Measurements from ENCODE around the gene PLCH2. TPM values are rescaled to one million over a fixed set of nuclear protein-coding genes. Genes with fewer than 3 reads are reported as not detected.

PLCH2 gene
- total RNA-seq, 2 experiments from 2014 or later = 1.4 to 2.2 TPM

DNA sequence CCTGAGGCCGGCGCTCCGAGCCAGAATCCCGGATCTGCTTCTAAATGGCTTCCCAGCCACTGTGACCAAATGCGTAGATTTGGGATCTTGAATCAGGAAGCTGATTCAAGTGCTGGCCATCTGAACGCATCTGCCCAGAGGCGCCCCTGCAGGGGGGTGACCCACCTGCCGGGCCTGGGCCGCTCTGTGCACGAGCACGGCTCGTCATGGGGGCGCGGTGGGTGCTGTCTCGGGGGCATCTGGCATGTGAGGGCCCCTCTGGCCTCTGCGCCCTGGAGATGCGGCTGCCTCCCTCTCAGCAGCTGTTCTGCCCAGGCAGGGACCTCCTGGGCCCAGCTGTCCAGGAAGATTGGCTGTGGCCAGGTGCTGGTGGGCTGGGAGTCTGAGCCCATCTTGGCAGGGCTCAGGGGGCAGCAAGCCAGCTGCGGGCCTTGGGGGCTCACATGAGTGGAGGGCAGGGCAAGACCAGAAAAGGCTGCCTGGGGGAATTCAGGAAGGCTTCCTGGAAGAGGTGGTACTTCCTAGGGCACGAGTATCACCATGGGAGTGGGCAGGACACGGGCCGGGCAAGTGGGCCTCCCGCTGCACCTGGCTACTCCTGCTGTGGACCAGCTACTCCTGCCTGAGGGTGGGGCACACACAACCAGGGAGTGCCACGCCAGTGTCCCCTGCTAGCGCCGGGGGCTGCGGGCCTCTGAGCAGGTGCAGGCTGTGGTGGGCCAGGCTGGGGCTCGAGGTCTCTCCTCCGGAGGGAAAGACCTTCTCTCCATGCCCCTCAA lies 25.1 kb downstream of the PLCH2 start:
- Histone ChIP-seq H3K36me3 (ENCODE audit: insufficient read depth, low read length) (no peaks in the 10 kb centered on the region), H3K9me3 (ENCODE audit: low read length) (no peaks in the 10 kb centered on the region), H3K27ac (ENCODE audit: low read depth, low read length, poor library complexity, severe bottlenecking) (no peak overlapping the region), H3K4me2 (ENCODE audit: low read length) (no peak overlapping the region), H4K20me1 (ENCODE audit: insufficient read depth, low read length) (no peaks in the 10 kb centered on the region), H3K4me3 (ENCODE audit: low read depth, low read length, poor library complexity, severe bottlenecking) (no peak overlapping the region), H2AFZ (ENCODE audit: low read length) (no peak overlapping the region), H3K9me2 (ENCODE audit: insufficient read depth, low read length) (no peaks in the 10 kb centered on the region), H3K79me2 (ENCODE audit: insufficient read depth, low read depth, low read length) (no peaks in the 10 kb centered on the region), H3K4me1 (ENCODE audit: insufficient read depth, low read length, poor library complexity, severe bottlenecking) (peaks cover 43% of the 10 kb centered on the region)
- POLR2A ChIA-PET = no interaction called here
- no peak for DNase-seq (ENCODE audit: low spot score)
- CTCF ChIA-PET (ENCODE audit: unreplicated experiment) = no interaction called here
- no peak for TF ChIP-seq EZH2phosphoT487 (IDR thresholded peaks at IDR 0.05; ENCODE audit: borderline replicate concordance, low read depth, low read length)
- TF ChIP-seq, protein P1, sequence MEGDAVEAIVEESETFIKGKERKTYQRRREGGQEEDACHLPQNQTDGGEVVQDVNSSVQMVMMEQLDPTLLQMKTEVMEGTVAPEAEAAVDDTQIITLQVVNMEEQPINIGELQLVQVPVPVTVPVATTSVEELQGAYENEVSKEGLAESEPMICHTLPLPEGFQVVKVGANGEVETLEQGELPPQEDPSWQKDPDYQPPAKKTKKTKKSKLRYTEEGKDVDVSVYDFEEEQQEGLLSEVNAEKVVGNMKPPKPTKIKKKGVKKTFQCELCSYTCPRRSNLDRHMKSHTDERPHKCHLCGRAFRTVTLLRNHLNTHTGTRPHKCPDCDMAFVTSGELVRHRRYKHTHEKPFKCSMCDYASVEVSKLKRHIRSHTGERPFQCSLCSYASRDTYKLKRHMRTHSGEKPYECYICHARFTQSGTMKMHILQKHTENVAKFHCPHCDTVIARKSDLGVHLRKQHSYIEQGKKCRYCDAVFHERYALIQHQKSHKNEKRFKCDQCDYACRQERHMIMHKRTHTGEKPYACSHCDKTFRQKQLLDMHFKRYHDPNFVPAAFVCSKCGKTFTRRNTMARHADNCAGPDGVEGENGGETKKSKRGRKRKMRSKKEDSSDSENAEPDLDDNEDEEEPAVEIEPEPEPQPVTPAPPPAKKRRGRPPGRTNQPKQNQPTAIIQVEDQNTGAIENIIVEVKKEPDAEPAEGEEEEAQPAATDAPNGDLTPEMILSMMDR (conservative IDR thresholded peaks at IDR 0.05; ENCODE audit: low read length) = no peak
- no TSS peak for BruUV-seq (replicated peaks)
- intact Hi-C loops (cut with micrococcal nuclease; ENCODE audit: unreplicated experiment) = loop anchor here (2.0 kb wide), 1 partner anchor 26 kb away; the partner anchor contains the start of gene PANK4

DNA sequence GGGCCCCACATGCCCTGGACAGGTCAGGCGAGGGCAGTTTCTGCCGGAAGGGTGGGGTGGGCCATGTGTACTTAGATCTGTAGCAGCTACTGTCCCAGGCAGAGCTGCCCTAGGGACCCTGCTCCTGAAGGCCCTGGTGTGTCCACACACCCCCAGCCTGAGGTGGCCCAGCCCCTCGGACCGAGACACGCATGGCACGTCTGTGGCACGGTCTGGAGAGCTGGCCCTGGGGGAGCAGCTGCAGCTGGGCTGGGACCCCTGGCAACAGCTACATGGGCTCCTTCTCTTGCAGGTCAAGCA lies 25.7 kb downstream of the PLCH2 start:
- TF ChIP-seq, protein P1 (conservative IDR thresholded peaks at IDR 0.05; ENCODE audit: low read length) = no peak
- no peak for TF ChIP-seq EZH2phosphoT487 (IDR thresholded peaks at IDR 0.05; ENCODE audit: borderline replicate concordance, low read depth, low read length)
- Histone ChIP-seq H2AFZ (ENCODE audit: low read length) (no peak overlapping the region), H3K9me2 (ENCODE audit: insufficient read depth, low read length) (no peaks in the 10 kb centered on the region), H3K36me3 (ENCODE audit: insufficient read depth, low read length) (no peaks in the 10 kb centered on the region), H4K20me1 (ENCODE audit: insufficient read depth, low read length) (no peaks in the 10 kb centered on the region), H3K27ac (ENCODE audit: low read depth, low read length, poor library complexity, severe bottlenecking) (no peak overlapping the region), H3K79me2 (ENCODE audit: insufficient read depth, low read depth, low read length) (no peaks in the 10 kb centered on the region), H3K4me1 (ENCODE audit: insufficient read depth, low read length, poor library complexity, severe bottlenecking) (peaks cover 38% of the 10 kb centered on the region), H3K4me2 (ENCODE audit: low read length) (no peak overlapping the region), H3K4me3 (ENCODE audit: low read depth, low read length, poor library complexity, severe bottlenecking) (no peak overlapping the region), H3K9me3 (ENCODE audit: low read length) (no peaks in the 10 kb centered on the region)
- BruUV-seq (replicated peaks) = no TSS peak
- no peak for DNase-seq (ENCODE audit: low spot score)
- intact Hi-C loops (cut with micrococcal nuclease; ENCODE audit: unreplicated experiment) = loop anchor here (2.0 kb wide), 1 partner anchor 25 kb away; the partner anchor contains the start of gene PANK4
- ChIA-PET CTCF (ENCODE audit: unreplicated experiment) (no interaction called here), POLR2A (no interaction called here)

DNA sequence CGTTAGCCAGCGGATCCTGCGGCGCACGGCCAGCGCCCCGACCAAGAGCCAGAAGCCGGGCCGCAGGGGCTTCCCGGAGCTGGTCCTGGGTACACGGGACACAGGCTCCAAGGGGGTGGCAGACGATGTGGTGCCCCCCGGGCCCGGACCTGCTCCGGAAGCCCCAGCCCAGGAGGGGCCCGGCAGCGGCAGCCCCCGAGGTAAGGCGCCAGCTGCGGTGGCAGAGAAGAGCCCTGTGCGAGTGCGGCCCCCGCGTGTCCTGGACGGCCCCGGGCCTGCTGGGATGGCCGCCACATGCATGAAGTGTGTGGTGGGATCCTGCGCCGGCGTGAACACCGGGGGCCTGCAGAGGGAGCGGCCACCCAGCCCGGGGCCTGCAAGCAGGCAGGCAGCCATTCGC lies 26.1 kb downstream of the PLCH2 start:
- CTCF ChIA-PET (ENCODE audit: unreplicated experiment) = no interaction called here
- intact Hi-C loops (cut with micrococcal nuclease; ENCODE audit: unreplicated experiment) = no loop called here
- H3K79me2 ChIP-seq (ENCODE audit: insufficient read depth, low read depth, low read length) = no peaks in the 10 kb centered on the region
- H3K36me3 ChIP-seq (ENCODE audit: insufficient read depth, low read length) = peaks cover 3% of the 10 kb centered on the region; the same call in 1 of the 2 replicates
- DNase-seq (ENCODE audit: low spot score) = no peak
- H3K9me2 ChIP-seq (ENCODE audit: insufficient read depth, low read length) = no peaks in the 10 kb centered on the region
- BruUV-seq (replicated peaks) = no TSS peak
- H2AFZ ChIP-seq (ENCODE audit: low read length) = no peak overlapping the region
- H3K4me1 ChIP-seq (ENCODE audit: insufficient read depth, low read length, poor library complexity, severe bottlenecking) = peaks cover 33% of the 10 kb centered on the region
- no peak overlapping the region for H3K27ac ChIP-seq (ENCODE audit: low read depth, low read length, poor library complexity, severe bottlenecking)
- H3K4me3 ChIP-seq (ENCODE audit: low read depth, low read length, poor library complexity, severe bottlenecking) = no peak overlapping the region
- POLR2A ChIA-PET = no interaction called here
- H4K20me1 ChIP-seq (ENCODE audit: insufficient read depth, low read length) = no peaks in the 10 kb centered on the region
- TF ChIP-seq, protein P1 (conservative IDR thresholded peaks at IDR 0.05; ENCODE audit: low read length) = no peak
- TF ChIP-seq EZH2phosphoT487 (IDR thresholded peaks at IDR 0.05; ENCODE audit: borderline replicate concordance, low read depth, low read length) = no peak
- H3K9me3 ChIP-seq (ENCODE audit: low read length) = no peaks in the 10 kb centered on the region
- no peak overlapping the region for H3K4me2 ChIP-seq (ENCODE audit: low read length)
